Heart left ventricle (tissue), 16 donors: Measurements from ENCODE around the gene ENPP6. TPM values are rescaled to one million over a fixed set of nuclear protein-coding genes. Genes with fewer than 3 reads are reported as not detected.
A peak's percentile ranks its signal among the peaks of the same experiment; 100 is the strongest.

ENCODE experiments used
- ATAC-seq, 4 donors: fragments of 200-7000 bp; cut with Tn5 transposase; one replicate each; pipeline ENCODE4 v1.9.1; 2020 to 2022; ENCODE audit warnings: moderate library complexity in 4 of 4, mild to moderate bottlenecking in 3 of 4, moderate number of reproducible peaks in 1 of 4
- DNase-seq, 5 donors: peaks; one replicate each; pipeline ENCODE4 v3.0.0-alpha.2; 2020
- H3K27ac ChIP-seq, 12 donors: fragments of 200-600 bp; sonication (generic) in 4 of 12; one replicate each; pipeline versions ENCODE4 v1.5.0 to v1.8.0; 2016 to 2022; ENCODE audit warnings: mild to moderate bottlenecking in 2 of 12
- H3K27me3 ChIP-seq, 9 donors: fragments of 200-600 bp; sonication (generic) in 2 of 9; one replicate each; pipeline versions ENCODE4 v1.5.1 to v1.8.0; 2016 to 2022; ENCODE audit warnings: mild to moderate bottlenecking in 3 of 9
- H3K36me3 ChIP-seq, 9 donors: fragments of 200-600 bp; sonication (generic) in 2 of 9; one replicate each; pipeline versions ENCODE4 v1.5.0 to v1.8.0; 2018 to 2022; ENCODE audit warnings: mild to moderate bottlenecking in 2 of 9
- H3K4me1 ChIP-seq, 12 donors: fragments of 200-600 bp; sonication (generic) in 4 of 12; one replicate each; pipeline versions ENCODE4 v1.5.0 to v1.8.0; 2016 to 2022; ENCODE audit warnings: mild to moderate bottlenecking in 3 of 12
- H3K4me3 ChIP-seq, 12 donors: fragments of 200-600 bp; sonication (generic) in 4 of 12; one replicate each; pipeline versions ENCODE4 v1.5.0 to v1.8.0; 2017 to 2022; ENCODE audit warnings: mild to moderate bottlenecking in 9 of 12, moderate library complexity in 4 of 12
- H3K9me3 ChIP-seq, 12 donors: fragments of 200-600 bp; sonication (generic) in 4 of 12; one replicate each; pipeline versions ENCODE4 v1.5.0 to v1.8.0; 2016 to 2022; ENCODE audit warnings: mild to moderate bottlenecking in 1 of 12
- CTCF ChIP-seq, 12 donors: fragments of 200-600 bp; sonication (generic) in 4 of 12; IDR thresholded peaks; one replicate each; pipeline versions ENCODE4 v1.5.0 to v1.8.0; 2018 to 2022; ENCODE audit warnings: antibody characterized with exemption in 12 of 12, mild to moderate bottlenecking in 5 of 12
- POLR2A ChIP-seq, 2 donors: fragments of 450-650 bp; IDR thresholded peaks; one replicate each; pipeline ENCODE4 v1.6.1; 2017; ENCODE audit warnings: antibody characterized with exemption in 2 of 2, mild to moderate bottlenecking in 2 of 2, moderate library complexity in 2 of 2
- WGBS, 4 donors: extraction: QIAGEN DNeasy Blood & Tissue Kit in 2 of 4; methylation state at CpG; one replicate each; pipeline versions ENCODE4 v1.1.5 to v1.1.7; 2013 to 2018; 5-methylcytosine and 5-hydroxymethylcytosine counted together
- intact Hi-C, 10 donors: fragments of 100-400 bp; cut with DNase I; formaldehyde crosslinking; loops; one replicate each; pipeline versions ENCODE4 v1.11.1 to v1.14.2; 2022
- polyA plus RNA-seq, 2 donors: library from polyadenylated mRNA; stranded (reverse); fragments of 200-250 nt; gene quantifications; one replicate each; pipeline ENCODE4 v1.2.3, GENCODE V29; 2013
- total RNA-seq, 9 donors: library from RNA; depleted of rRNA in 2 of 9; stranded (reverse); fragments of >200 nt in 2 of 9; fragmentation: NEBNext Ultra II Directional in 3 of 9; extraction: Animal tissue kit (Norgen Biotek cat#: 25700) in 3 of 9; gene quantifications; one replicate each; pipeline versions ENCODE4 v1.1.0 to v1.2.4, GENCODE V29; 2016 to 2023
- donor health status: ischemic (EF 13 %, LVEDD 7.1; RV severe dilation, severe dysfunction).
- donor health status: healthy with polysubstance abuse.
- donor health status: DM: no; HTN: yes; CAD: no.
- donor health status: DM: no; HTN: no; CAD: no.
- donor health status: ischemic (EF 25% LVEDD 6.9; RV normal size, moderate dysfunction).
- donor health status: ischemic (EF 25% LVEDD 5.7; RV mildly dilated, moderate dysfunction).
- donor health status: healthy.
- donor health status: DM: yes; HTN: yes; CAD: no.
- donor health status: ischemic (EF 35%, LVEDD 5.7; RV mildly dilated, moderate dysfunction).
- donor health status: nonischemic (EF 11% LVEDD 7.7; RV severe dilation, severe dysfunction).
- donor health status: DM: yes; HTN: yes; CAD: no.
- donor health status: PGD.
- donor health status: ischemic (EF 29% LVEDD 5.4; RV normal size, mild dysfunction).
- donor health status: nonischemic (EF 23%, LVEDD 6.1; RV moderate dilation, normal function).

Gene ENPP6
- total and polyA plus RNA-seq, 11 donors, result 0.03 to 0.35 (median 0.19) TPM; not detected in 2

GRCh38 chr4:184097241-184097605 lies 120.5 kb downstream of the ENPP6 start:
- no peaks in the 10 kb centered on the region for H3K9me3 ChIP-seq
- TF ChIP-seq POLR2A (IDR thresholded peaks at IDR 0.05) (no peak), CTCF (IDR thresholded peaks at IDR 0.05) (peak in 11 of 12 donors; percentile 26 to 54 (median 37))
- 47 to 60% (median 49%) methylated on average over 17 to 26 of the region's 26 CpGs for WGBS, 4 donors
- intact Hi-C loops, result loop anchor here in 1 of 10 donors (5.0 kb wide), 1 partner anchor 70 kb away; no protein-coding TSS in a partner anchor
- DNase-seq, result peak; percentile 52 to 84 (median 61)
- H3K36me3 ChIP-seq, result no peaks in the 10 kb centered on the region
- peak overlapping the region in 11 of 12 donors; percentile 3 to 45 (median 37) for H3K4me3 ChIP-seq
- no peak overlapping the region for H3K27ac ChIP-seq
- ATAC-seq, result peak in 3 of 4 donors; percentile 70 to 76 (median 75)
- no peaks in the 10 kb centered on the region for H3K27me3 ChIP-seq
- H3K4me1 ChIP-seq, result peaks cover 0 to 22% (median 6%) of the 10 kb centered on the region in 12 donors

GRCh38 chr4:184096561-184097240 lies 121.0 kb downstream of the ENPP6 start:
- H3K27me3 ChIP-seq, result no peaks in the 10 kb centered on the region
- no peaks in the 10 kb centered on the region for H3K36me3 ChIP-seq
- H3K9me3 ChIP-seq, result no peaks in the 10 kb centered on the region
- H3K27ac ChIP-seq, result no peak overlapping the region
- H3K4me1 ChIP-seq, result peaks cover 0 to 22% (median 6%) of the 10 kb centered on the region in 12 donors
- peak in 1 of 4 donors; percentile 19 for ATAC-seq
- 68 to 81% (median 73%) methylated on average over 13 of the region's 13 CpGs for WGBS, 4 donors
- TF ChIP-seq POLR2A (IDR thresholded peaks at IDR 0.05), result no peak
- no peak for TF ChIP-seq CTCF (IDR thresholded peaks at IDR 0.05)
- peak overlapping the region in 11 of 12 donors; percentile 3 to 45 (median 37) for H3K4me3 ChIP-seq
- intact Hi-C loops, result loop anchor here in 1 of 10 donors (5.0 kb wide), 1 partner anchor 71 kb away; no protein-coding TSS in a partner anchor
- no peak for DNase-seq

- H3K4me1 ChIP-seq, result peaks cover 0 to 19% (median 5%) of the 10 kb centered on the region in 12 donors
- H3K27me3 ChIP-seq, result no peaks in the 10 kb centered on the region
- no peaks in the 10 kb centered on the region for H3K36me3 ChIP-seq
- H3K4me3 ChIP-seq, result no peak overlapping the region
- ATAC-seq (no peak), DNase-seq (no peak)
- H3K27ac ChIP-seq, result no peak overlapping the region
- 52 to 57% (median 54%) methylated on average over 8 of the region's 8 CpGs for WGBS, 4 donors
- TF ChIP-seq CTCF (IDR thresholded peaks at IDR 0.05) (no peak), POLR2A (IDR thresholded peaks at IDR 0.05) (no peak)
- intact Hi-C loops, result loop anchor here in 1 of 10 donors (5.0 kb wide), 1 partner anchor 73 kb away; no protein-coding TSS in a partner anchor
- no peaks in the 10 kb centered on the region for H3K9me3 ChIP-seq
Observed at GRCh38 chr4:184094532-184095159, 123.0 kb downstream of the ENPP6 start.

GRCh38 chr4:184091986-184092385 lies 125.7 kb downstream of the ENPP6 start:
- Histone ChIP-seq H3K9me3 (peaks cover 0 to 8% (median 0%) of the 10 kb centered on the region in 12 donors), H3K27ac (no peak overlapping the region), H3K36me3 (no peaks in the 10 kb centered on the region), H3K27me3 (no peaks in the 10 kb centered on the region), H3K4me1 (peaks cover 0 to 5% (median under 1%) of the 10 kb centered on the region in 12 donors), H3K4me3 (no peak overlapping the region)
- ATAC-seq (no peak), DNase-seq (no peak)
- TF ChIP-seq CTCF (IDR thresholded peaks at IDR 0.05), result no peak
- TF ChIP-seq POLR2A (IDR thresholded peaks at IDR 0.05), result no peak
- 88 to 95% (median 90%) methylated on average over 9 of the region's 9 CpGs for WGBS, 4 donors
- intact Hi-C loops, result no loop called here
